ENCODE results near the gene USP53.
"Not testable (repeated sequence)": the region's sequence is repeated elsewhere in the genome, so short reads cannot be mapped to it uniquely, and the experiment has no call there.

DNA sequence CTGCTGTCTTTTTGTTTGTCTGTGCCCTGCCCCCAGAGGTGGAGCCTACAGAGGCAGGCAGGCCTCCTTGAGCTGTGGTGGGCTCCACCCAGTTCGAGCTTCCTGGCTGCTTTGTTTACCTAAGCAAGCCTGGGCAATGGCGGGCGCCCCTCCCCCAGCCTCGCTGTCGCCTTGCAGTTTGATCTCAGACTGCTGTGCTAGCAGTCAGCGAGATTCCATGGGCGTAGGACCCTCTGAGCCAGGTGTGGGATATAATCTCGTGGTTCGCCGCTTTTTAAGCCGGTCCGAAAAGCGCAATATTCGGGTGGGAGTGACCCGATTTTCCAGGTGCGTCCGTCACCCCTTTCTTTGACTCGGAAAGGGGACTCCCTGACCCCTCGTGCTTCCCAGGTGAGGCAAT is 67.0 kb downstream of the USP53 start:
- TF ChIP-seq ERG (CRISPR knock-in tag; IDR thresholded peaks at IDR 0.05); IRF1 (CRISPR knock-in tag; IDR thresholded peaks at IDR 0.05); PREB (CRISPR knock-in tag; IDR thresholded peaks at IDR 0.05; ENCODE audit: borderline replicate concordance): not testable (repeated sequence)
- TF ChIP-seq, protein P1, sequence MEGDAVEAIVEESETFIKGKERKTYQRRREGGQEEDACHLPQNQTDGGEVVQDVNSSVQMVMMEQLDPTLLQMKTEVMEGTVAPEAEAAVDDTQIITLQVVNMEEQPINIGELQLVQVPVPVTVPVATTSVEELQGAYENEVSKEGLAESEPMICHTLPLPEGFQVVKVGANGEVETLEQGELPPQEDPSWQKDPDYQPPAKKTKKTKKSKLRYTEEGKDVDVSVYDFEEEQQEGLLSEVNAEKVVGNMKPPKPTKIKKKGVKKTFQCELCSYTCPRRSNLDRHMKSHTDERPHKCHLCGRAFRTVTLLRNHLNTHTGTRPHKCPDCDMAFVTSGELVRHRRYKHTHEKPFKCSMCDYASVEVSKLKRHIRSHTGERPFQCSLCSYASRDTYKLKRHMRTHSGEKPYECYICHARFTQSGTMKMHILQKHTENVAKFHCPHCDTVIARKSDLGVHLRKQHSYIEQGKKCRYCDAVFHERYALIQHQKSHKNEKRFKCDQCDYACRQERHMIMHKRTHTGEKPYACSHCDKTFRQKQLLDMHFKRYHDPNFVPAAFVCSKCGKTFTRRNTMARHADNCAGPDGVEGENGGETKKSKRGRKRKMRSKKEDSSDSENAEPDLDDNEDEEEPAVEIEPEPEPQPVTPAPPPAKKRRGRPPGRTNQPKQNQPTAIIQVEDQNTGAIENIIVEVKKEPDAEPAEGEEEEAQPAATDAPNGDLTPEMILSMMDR (IDR thresholded peaks at IDR 0.05): not testable (repeated sequence)
- TF ChIP-seq, protein P2, sequence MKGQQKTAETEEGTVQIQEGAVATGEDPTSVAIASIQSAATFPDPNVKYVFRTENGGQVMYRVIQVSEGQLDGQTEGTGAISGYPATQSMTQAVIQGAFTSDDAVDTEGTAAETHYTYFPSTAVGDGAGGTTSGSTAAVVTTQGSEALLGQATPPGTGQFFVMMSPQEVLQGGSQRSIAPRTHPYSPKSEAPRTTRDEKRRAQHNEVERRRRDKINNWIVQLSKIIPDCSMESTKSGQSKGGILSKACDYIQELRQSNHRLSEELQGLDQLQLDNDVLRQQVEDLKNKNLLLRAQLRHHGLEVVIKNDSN (CRISPR knock-in tag; IDR thresholded peaks at IDR 0.05): not testable (repeated sequence)
